Astrocyte (in vitro differentiated cells and primary cell): Measurements from ENCODE around the gene STYX. TPM values are rescaled to one million over a fixed set of nuclear protein-coding genes. Genes with fewer than 3 reads are reported as not detected.

Source experiments
- DNase-seq: peaks from one replicate; pipeline ENCODE4 v3.0.0-alpha.2; 2010; ENCODE audit warnings: low read depth
- FAIRE-seq: peaks from 2 replicates; lab custom pipeline; 2011; peaks lifted over from hg19 to GRCh38; lab: Jason Lieb, UNC
- H2AFZ ChIP-seq: 2 replicates; pipeline ENCODE4 v1.6.0; 2012; ENCODE audit warnings: low read depth, low read length, inconsistent platforms
- H3K27ac ChIP-seq: 2 replicates; pipeline ENCODE4 v1.5.1; 2011; ENCODE audit warnings: low read depth, low read length, inconsistent platforms
- H3K27me3 ChIP-seq: 2 replicates; pipeline ENCODE4 v1.6.0; 2011; ENCODE audit warnings: low read length, inconsistent platforms; ENCODE audit not compliant: insufficient read depth
- H3K36me3 ChIP-seq: 2 replicates; pipeline ENCODE4 v1.5.1; 2011; ENCODE audit warnings: low read length, inconsistent platforms; ENCODE audit not compliant: insufficient read depth
- H3K4me1 ChIP-seq: 2 replicates; pipeline ENCODE4 v1.5.1; 2011; ENCODE audit warnings: low read length, inconsistent platforms; ENCODE audit not compliant: insufficient read depth
- H3K4me2 ChIP-seq: 2 replicates; pipeline ENCODE4 v1.6.0; 2012; ENCODE audit warnings: low read length, inconsistent platforms
- H3K4me3 ChIP-seq: 2 replicates; pipeline ENCODE4 v1.5.1; 2011; ENCODE audit warnings: low read depth, mild to moderate bottlenecking, low read length, inconsistent platforms; ENCODE audit not compliant: insufficient read depth
- H3K79me2 ChIP-seq: 2 replicates; pipeline ENCODE4 v1.6.0; 2012; ENCODE audit warnings: mild to moderate bottlenecking, low read length, inconsistent platforms; ENCODE audit not compliant: insufficient read depth
- H3K9ac ChIP-seq: 2 replicates; pipeline ENCODE4 v1.6.0; 2012; ENCODE audit warnings: mild to moderate bottlenecking, low read length, inconsistent platforms
- H3K9me3 ChIP-seq: 2 replicates; pipeline ENCODE4 v1.5.1; 2012; ENCODE audit warnings: low read depth, mild to moderate bottlenecking, low read length, inconsistent platforms; ENCODE audit not compliant: insufficient read depth
- H4K20me1 ChIP-seq: 2 replicates; pipeline ENCODE4 v1.6.0; 2012; ENCODE audit warnings: low read length, inconsistent platforms; ENCODE audit not compliant: insufficient read depth
- H3K27ac Mint-ChIP-seq: one replicate; pipeline ENCODE4 v1.8.0; 2021; ENCODE audit warnings: mild to moderate bottlenecking, mixed read lengths; ENCODE audit not compliant: unreplicated experiment
- H3K27me3 Mint-ChIP-seq: one replicate; pipeline ENCODE4 v1.8.0; 2021; ENCODE audit warnings: low read depth, mixed read lengths; ENCODE audit not compliant: unreplicated experiment
- H3K36me3 Mint-ChIP-seq: one replicate; pipeline ENCODE4 v1.8.0; 2021; ENCODE audit warnings: low read depth, mixed read lengths; ENCODE audit not compliant: unreplicated experiment
- H3K4me1 Mint-ChIP-seq: one replicate; pipeline ENCODE4 v1.8.0; 2021; ENCODE audit warnings: low read depth, mixed read lengths; ENCODE audit not compliant: unreplicated experiment
- H3K4me3 Mint-ChIP-seq: one replicate; pipeline ENCODE4 v1.8.0; 2021; ENCODE audit warnings: mild to moderate bottlenecking, moderate library complexity, mixed read lengths; ENCODE audit not compliant: unreplicated experiment
- H3K9me3 Mint-ChIP-seq: one replicate; pipeline ENCODE4 v1.8.0; 2021; ENCODE audit warnings: mild to moderate bottlenecking, mixed read lengths; ENCODE audit not compliant: unreplicated experiment
- EZH2 ChIP-seq: IDR thresholded peaks from 2 replicates; pipeline ENCODE4 v1.6.1; 2012; ENCODE audit warnings: mild to moderate bottlenecking, low read length, inconsistent platforms; ENCODE audit not compliant: insufficient read depth
- total RNA-seq: library from RNA; stranded (reverse); gene quantifications from 2 replicates; pipeline ENCODE4 v1.2.1, GENCODE V29; 2021
- TF ChIP-seq, protein P1 (sequence below): IDR thresholded peaks from 2 replicates; pipeline ENCODE4 v1.5.1; 2011; ENCODE audit warnings: low read depth, mild to moderate bottlenecking, inconsistent platforms, low read length, moderate library complexity; ENCODE audit not compliant: insufficient read depth

Gene STYX
- total RNA-seq, 1 donor from 2014 or later = 26.3 TPM

- Mint-ChIP-seq H3K4me3 (peak overlapping the region; percentile 98), H3K9me3 (no peaks in the 10 kb centered on the region), H3K27me3 (no peaks in the 10 kb centered on the region), H3K36me3 (no peaks in the 10 kb centered on the region), H3K4me1 (peaks cover 15% of the 10 kb centered on the region), H3K27ac (peak overlapping the region; percentile 95)
- Histone ChIP-seq H2AFZ (peak overlapping the region; percentile 79), H4K20me1 (peaks cover 43% of the 10 kb centered on the region), H3K36me3 (no peaks in the 10 kb centered on the region), H3K9me3 (no peaks in the 10 kb centered on the region), H3K4me2 (peak overlapping the region; percentile 95), H3K27ac (peak overlapping the region; percentile 88), H3K79me2 (peaks cover 54% of the 10 kb centered on the region), H3K4me1 (peaks cover 2% of the 10 kb centered on the region), H3K27me3 (no peaks in the 10 kb centered on the region), H3K9ac (peak overlapping the region; percentile 94), H3K4me3 (peak overlapping the region; percentile 82)
- FAIRE-seq (no peak), DNase-seq (peak; percentile 54)
- TF ChIP-seq EZH2 = no peak
- TF ChIP-seq, protein P1, sequence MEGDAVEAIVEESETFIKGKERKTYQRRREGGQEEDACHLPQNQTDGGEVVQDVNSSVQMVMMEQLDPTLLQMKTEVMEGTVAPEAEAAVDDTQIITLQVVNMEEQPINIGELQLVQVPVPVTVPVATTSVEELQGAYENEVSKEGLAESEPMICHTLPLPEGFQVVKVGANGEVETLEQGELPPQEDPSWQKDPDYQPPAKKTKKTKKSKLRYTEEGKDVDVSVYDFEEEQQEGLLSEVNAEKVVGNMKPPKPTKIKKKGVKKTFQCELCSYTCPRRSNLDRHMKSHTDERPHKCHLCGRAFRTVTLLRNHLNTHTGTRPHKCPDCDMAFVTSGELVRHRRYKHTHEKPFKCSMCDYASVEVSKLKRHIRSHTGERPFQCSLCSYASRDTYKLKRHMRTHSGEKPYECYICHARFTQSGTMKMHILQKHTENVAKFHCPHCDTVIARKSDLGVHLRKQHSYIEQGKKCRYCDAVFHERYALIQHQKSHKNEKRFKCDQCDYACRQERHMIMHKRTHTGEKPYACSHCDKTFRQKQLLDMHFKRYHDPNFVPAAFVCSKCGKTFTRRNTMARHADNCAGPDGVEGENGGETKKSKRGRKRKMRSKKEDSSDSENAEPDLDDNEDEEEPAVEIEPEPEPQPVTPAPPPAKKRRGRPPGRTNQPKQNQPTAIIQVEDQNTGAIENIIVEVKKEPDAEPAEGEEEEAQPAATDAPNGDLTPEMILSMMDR = no peak
Observed at GRCh38 chr14:52694761-52695480, 35.0 kb upstream of the STYX start.

DNA sequence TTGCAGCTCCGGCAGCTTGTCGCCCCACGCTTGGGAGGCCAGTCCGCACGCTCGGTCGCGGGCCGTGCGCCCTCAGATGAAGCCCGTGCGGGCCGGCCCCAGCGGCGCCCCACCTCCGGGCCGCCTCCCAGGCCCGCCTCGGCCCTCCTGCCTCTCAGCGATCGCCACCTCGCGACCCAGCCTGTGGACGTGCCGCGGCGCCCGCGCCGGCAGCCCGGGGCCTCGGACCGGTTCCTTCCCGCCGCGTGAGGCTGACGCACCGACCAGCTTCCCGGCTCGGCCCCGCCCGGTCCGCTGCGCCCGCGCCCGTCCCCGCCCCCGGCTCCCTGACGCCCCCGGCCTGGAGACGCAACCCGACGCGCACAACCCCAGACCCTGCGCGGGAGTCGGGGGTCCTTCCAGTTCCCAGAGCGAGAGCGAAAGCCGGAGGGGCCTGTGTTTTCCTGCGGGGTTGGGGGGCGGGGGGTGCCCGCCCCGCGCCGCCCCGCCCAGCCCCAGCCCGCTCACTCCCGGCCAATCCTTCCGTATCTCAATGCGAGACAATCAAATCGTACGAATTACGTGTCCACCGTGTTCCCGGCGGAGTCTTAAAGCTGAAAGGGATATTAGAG is 34.4 kb upstream of the STYX start, which contains the start of gene ERO1A:
TSS of gene ERO1A (minus strand) at position 78 of the 611 bp plus-strand sequence. CDS start at position 1, 77 bp downstream.
- H3K4me3 ChIP-seq = peak within 1 kb of the TSS; percentile 82
- DNase-seq = peak; percentile 73
- H3K4me1 ChIP-seq = peaks cover 2% of the 10 kb centered on the region
- Mint-ChIP-seq H3K27ac (peak within 1 kb of the TSS; percentile 95), H3K4me3 (peak within 1 kb of the TSS; percentile 98), H3K4me1 (peaks cover 17% of the 10 kb centered on the region), H3K9me3 (no peaks in the 10 kb centered on the region), H3K27me3 (no peaks in the 10 kb centered on the region), H3K36me3 (no peaks in the 10 kb centered on the region)
- H4K20me1 ChIP-seq = peaks cover 37% of the 10 kb centered on the region
- H3K36me3 ChIP-seq = no peaks in the 10 kb centered on the region
- H2AFZ ChIP-seq = peak within 1 kb of the TSS; percentile 79
- peak within 1 kb of the TSS; percentile 94 for H3K9ac ChIP-seq
- no peaks in the 10 kb centered on the region for H3K27me3 ChIP-seq
- peak within 1 kb of the TSS; percentile 88 for H3K27ac ChIP-seq
- no peak for FAIRE-seq
- no peaks in the 10 kb centered on the region for H3K9me3 ChIP-seq
- H3K4me2 ChIP-seq = peak within 1 kb of the TSS; percentile 95
- TF ChIP-seq EZH2 = no peak
- TF ChIP-seq, protein P1 = no peak
- peaks cover 48% of the 10 kb centered on the region for H3K79me2 ChIP-seq
